Endothelial cell of umbilical vein (primary cell): ENCODE data around the gene NPIPB6. TPM values are rescaled to one million over a fixed set of nuclear protein-coding genes. Genes with fewer than 3 reads are reported as not detected.
"Not testable (repeated sequence)": the region's sequence is repeated elsewhere in the genome, so short reads cannot be mapped to it uniquely, and the experiment has no call there.

ENCODE experiments used
- BruUV-seq: library from RNA; stranded (reverse); fragments of 400-500 nt; replicated peaks from 2 replicates; lab custom pipeline; 2021; lab: Mats Ljungman, UMichigan
- CTCF ChIA-PET: fragments of 300-600, 350-600 bp; sonication (Branson Sonifier 250); formaldehyde crosslinking; loops from one replicate; lab custom pipeline; 2021; ENCODE audit warnings: antibody characterized with exemption, inconsistent platforms; lab: Charles Lee
- POLR2A ChIA-PET: fragments of 300-600, 350-600 bp; sonication (Branson Sonifier 250); formaldehyde crosslinking; loops from one replicate; lab custom pipeline; 2021; ENCODE audit warnings: antibody characterized with exemption, inconsistent platforms; lab: Charles Lee
- DNase-seq: peaks from one replicate; pipeline ENCODE4 v3.0.0-alpha.2; 2011; ENCODE audit warnings: low read depth, low spot score
- FAIRE-seq: peaks from 2 replicates; lab custom pipeline; 2011; peaks lifted over from hg19 to GRCh38; lab: Jason Lieb, UNC
- H2AFZ ChIP-seq: 2 replicates; pipeline ENCODE4 v1.6.0; 2012; ENCODE audit warnings: low read depth, low read length, control low read depth, inconsistent platforms
- H3K27ac ChIP-seq: 2 replicates; pipeline ENCODE4 v1.5.1; 2011; ENCODE audit warnings: low read depth, mild to moderate bottlenecking, control low read depth, low read length, moderate library complexity; ENCODE audit not compliant: insufficient read depth
- H3K27me3 ChIP-seq, 2 experiments: 2 replicates each; pipeline versions ENCODE4 v1.6.0 to v1.6.1; 2011; ENCODE audit warnings: low read length in 2 of 2, mixed read lengths in 1 of 2; ENCODE audit not compliant: control insufficient read depth in 2 of 2, insufficient read depth in 2 of 2
- H3K36me3 ChIP-seq, 2 experiments: 2 replicates in 1 of 2; 3 replicates in 1 of 2; pipeline ENCODE4 v1.5.1; 2011; ENCODE audit warnings: low read length in 2 of 2, mild to moderate bottlenecking in 1 of 2, moderate library complexity in 1 of 2; ENCODE audit not compliant: control insufficient read depth in 2 of 2, insufficient read depth in 2 of 2; ENCODE audit errors: extremely low read depth in 1 of 2
- H3K4me1 ChIP-seq: 3 replicates; pipeline ENCODE4 v1.5.1; 2011; ENCODE audit warnings: mild to moderate bottlenecking, low read length; ENCODE audit not compliant: control insufficient read depth, insufficient read depth; ENCODE audit errors: extremely low read depth
- H3K4me2 ChIP-seq: 2 replicates; pipeline ENCODE4 v1.6.1; 2011; ENCODE audit warnings: low read length, control low read depth, mixed read lengths; ENCODE audit not compliant: insufficient read depth
- H3K4me3 ChIP-seq, 3 experiments: fragments of 200-600 bp in 1 of 3; sonication (generic), shearing (Covaris generic) in 1 of 3; replicated peaks in 1 of 3; 2 replicates each; pipeline ENCODE4 v1.5.1; 2011 to 2016; ENCODE audit warnings: control low read depth in 3 of 3, low read length in 3 of 3, mild to moderate bottlenecking in 2 of 3, inconsistent platforms in 1 of 3, low read depth in 1 of 3, moderate library complexity in 1 of 3; ENCODE audit not compliant: insufficient read depth in 1 of 3
- H3K79me2 ChIP-seq: 2 replicates; pipeline ENCODE4 v1.6.0; 2012; ENCODE audit warnings: low read length, inconsistent platforms; ENCODE audit not compliant: control insufficient read depth, insufficient read depth
- H3K9ac ChIP-seq: replicated peaks from 2 replicates; pipeline ENCODE3; 2011; ENCODE audit warnings: low read length, control low read depth; ENCODE audit not compliant: insufficient read depth; ENCODE audit errors: extremely low read depth
- H3K9me1 ChIP-seq: replicated peaks from 3 replicates; pipeline ENCODE4 v1.6.0; 2011; ENCODE audit warnings: mild to moderate bottlenecking, low read length; ENCODE audit not compliant: control insufficient read depth, insufficient read depth; ENCODE audit errors: extremely low read depth
- H3K9me3 ChIP-seq: replicated peaks from 2 replicates; pipeline ENCODE4 v1.5.1; 2012; ENCODE audit warnings: low read length, inconsistent platforms; ENCODE audit not compliant: control insufficient read depth, insufficient read depth
- H4K20me1 ChIP-seq: replicated peaks from 2 replicates; pipeline ENCODE3; 2011; ENCODE audit warnings: mild to moderate bottlenecking, low read length; ENCODE audit not compliant: control insufficient read depth, insufficient read depth; ENCODE audit errors: extremely low read depth
- dilution Hi-C: fragments of 300-500 bp; cut with MboI; formaldehyde crosslinking; loops from one replicate; pipeline ENCODE4 v1.15.0; 2019; ENCODE audit warnings: low sequenced_read_pairs; ENCODE audit not compliant: extremely low pct_ligation_motif_present
- intact Hi-C: fragments of 100-400 bp; cut with micrococcal nuclease; formaldehyde crosslinking; loops from one replicate; pipeline ENCODE4 v1.10.0; 2022
- polyA plus RNA-seq, 4 experiments: library from polyadenylated mRNA; depleted of rRNA in 3 of 4; stranded (reverse) in 3 of 4; unstranded in 1 of 4; fragments of >200 nt; gene quantifications; 2 replicates each; pipeline versions ENCODE4 v1.2.1 to v1.2.3, GENCODE V29; 2011 to 2012; ENCODE audit warnings: missing spikeins in 1 of 4
- total RNA-seq: library from RNA; stranded (reverse); gene quantifications from 2 replicates; pipeline ENCODE4 v1.2.3, GENCODE V29; 2021

Gene NPIPB6
- total and polyA plus RNA-seq, 2 donors (not counting 3 experiments of a cell fraction or from before 2014, with no cell fraction given), result 5.0 TPM; not detected in 1

GRCh38 chr16:28330981-28331380 lies 32.3 kb downstream of the NPIPB6 start:
- H4K20me1 ChIP-seq, BruUV-seq, intact Hi-C loops, H3K9me3 ChIP-seq, H3K4me1 ChIP-seq, H3K79me2 ChIP-seq, H3K4me2 ChIP-seq, H3K4me3 ChIP-seq, H3K9ac ChIP-seq, dilution Hi-C loops, FAIRE-seq, H3K9me1 ChIP-seq, DNase-seq, POLR2A ChIA-PET, H3K27ac ChIP-seq, H3K27me3 ChIP-seq, H3K36me3 ChIP-seq, H2AFZ ChIP-seq: not testable (repeated sequence)
- CTCF ChIA-PET, result interaction anchor here (0.7 kb wide), 1 partner anchor 9 kb away, joined by 3 read pairs; no protein-coding TSS in a partner anchor

DNA sequence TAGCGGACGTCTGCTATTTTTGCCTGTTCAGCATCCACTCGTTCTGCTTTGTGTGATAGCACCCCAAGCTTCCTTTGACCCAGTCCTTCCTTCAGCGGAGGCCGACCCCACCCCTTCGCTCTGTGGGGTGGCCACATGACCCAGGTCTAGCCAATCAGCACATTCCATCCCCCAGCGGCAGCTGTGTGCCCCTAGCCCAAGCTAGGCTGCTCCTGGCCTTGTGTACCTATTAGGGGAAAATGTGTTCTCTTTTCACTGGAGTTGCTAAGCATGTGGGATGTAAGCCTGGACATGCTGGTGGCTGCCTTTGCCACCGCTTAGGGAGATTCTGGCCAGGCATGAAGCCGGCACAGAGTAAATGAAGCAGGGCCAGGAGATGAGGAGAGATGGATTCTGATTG lies 33.1 kb downstream of the NPIPB6 start:
- intact Hi-C loops, H3K27me3 ChIP-seq, POLR2A ChIA-PET, H3K4me1 ChIP-seq, FAIRE-seq, BruUV-seq, H3K4me2 ChIP-seq, H3K27ac ChIP-seq, H4K20me1 ChIP-seq, H3K9ac ChIP-seq, DNase-seq, H3K4me3 ChIP-seq, H2AFZ ChIP-seq, H3K79me2 ChIP-seq, H3K9me3 ChIP-seq, H3K36me3 ChIP-seq, dilution Hi-C loops, H3K9me1 ChIP-seq: not testable (repeated sequence)
- CTCF ChIA-PET, result interaction anchor here (0.7 kb wide), 1 partner anchor 9 kb away, joined by 3 read pairs; no protein-coding TSS in a partner anchor
